ENCODE results near the gene CDHR3. TPM values are rescaled to one million over a fixed set of nuclear protein-coding genes. Genes with fewer than 3 reads are reported as not detected.

CDHR3 gene
- total RNA-seq, 6 experiments from 2014 or later: 1.9 to 2.7 (median 2.3) TPM

- H3K4me3 Mint-ChIP-seq: no peak overlapping the region
- no peaks in the 10 kb centered on the region for H3K4me1 Mint-ChIP-seq (ENCODE audit: low read depth)
- H3K36me3 Mint-ChIP-seq (ENCODE audit: low read depth): no peaks in the 10 kb centered on the region
- peaks cover 23% of the 10 kb centered on the region for H3K27me3 Mint-ChIP-seq (ENCODE audit: insufficient read depth)
- no peak overlapping the region for H3K27ac Mint-ChIP-seq
- no peaks in the 10 kb centered on the region for H3K9me3 Mint-ChIP-seq
- no peak for TF ChIP-seq CTCF (IDR thresholded peaks at IDR 0.05)
- DNase-seq: no peak
These were observed 113.5 kb downstream of the CDHR3 start for GRCh38 chr7:106076537-106076936.

GRCh38 chr7:106080300-106080987 is 117.4 kb downstream of the CDHR3 start:
- Mint-ChIP-seq H3K9me3 (no peaks in the 10 kb centered on the region), H3K27ac (no peak overlapping the region), H3K27me3 (ENCODE audit: insufficient read depth) (peaks cover 23% of the 10 kb centered on the region), H3K4me3 (no peak overlapping the region), H3K4me1 (ENCODE audit: low read depth) (no peaks in the 10 kb centered on the region), H3K36me3 (ENCODE audit: low read depth) (no peaks in the 10 kb centered on the region)
- no peak for TF ChIP-seq CTCF (IDR thresholded peaks at IDR 0.05)
- DNase-seq: no peak

GRCh38 chr7:106082087-106082854 is 119.2 kb downstream of the CDHR3 start:
- H3K9me3 Mint-ChIP-seq: no peaks in the 10 kb centered on the region
- H3K36me3 Mint-ChIP-seq (ENCODE audit: low read depth): no peaks in the 10 kb centered on the region; the same call in 1 of the 2 replicates
- no peak for DNase-seq
- no peak overlapping the region for H3K4me3 Mint-ChIP-seq
- TF ChIP-seq CTCF (IDR thresholded peaks at IDR 0.05): no peak
- no peak overlapping the region for H3K27ac Mint-ChIP-seq
- peaks cover 21% of the 10 kb centered on the region for H3K27me3 Mint-ChIP-seq (ENCODE audit: insufficient read depth)
- no peaks in the 10 kb centered on the region for H3K4me1 Mint-ChIP-seq (ENCODE audit: low read depth)

Other genes starting within 250 kb of the CDHR3 start
- gene ATXN7L1, start 86.7 kb upstream of the CDHR3 start, total RNA-seq (2021; fragmentation: NEBNext Ultra II Directional; extraction: Animal tissue kit (Norgen Biotek cat#: 25700)): 10 to 100 TPM in 3 of 6 experiments, 1 to 10 TPM in 3; 8.4 to 11.4 (median 9.8) TPM
- 10 to 100 TPM; 66.5 to 84.0 (median 74.6) TPM for gene SYPL1, start 149.0 kb downstream of the CDHR3 start, total RNA-seq (2021; fragmentation: NEBNext Ultra II Directional; extraction: Animal tissue kit (Norgen Biotek cat#: 25700))